HCT116 (cell line): ENCODE data around the gene SDC3.
"Not testable (repeated sequence)": the region's sequence is repeated elsewhere in the genome, so short reads cannot be mapped to it uniquely, and the experiment has no call there.

Experiments
- EZH2 ChIP-seq: fragments of 200-600 bp; sonication (generic); IDR thresholded peaks from 2 replicates; pipeline ENCODE4 v1.6.1; 2017; ENCODE audit warnings: antibody characterized with exemption, mixed run types
- ZNF274 ChIP-seq: fragments of 200-500 bp; sonication (Bioruptor generic); IDR thresholded peaks from 2 replicates; pipeline ENCODE4 v1.6.1; 2014; ENCODE audit warnings: mild to moderate bottlenecking, low read depth, low read length, inconsistent platforms

GRCh38 chr1:30948813-30949486, 40.4 kb upstream of the SDC3 start:
- TF ChIP-seq ZNF274, EZH2: not testable (repeated sequence)
